H1 (cell line): ENCODE results near the gene MRPL42. TPM values are rescaled to one million over a fixed set of nuclear protein-coding genes. Genes with fewer than 3 reads are reported as not detected.
A peak's percentile ranks its signal among the peaks of the same experiment; 100 is the strongest.

Experiments used
- CTCF ChIA-PET: fragments of 300-600 bp; sonication (Branson Sonifier 250); formaldehyde crosslinking; loops from one replicate; lab custom pipeline; 2021; ENCODE audit not compliant: partially characterized antibody; lab: Charles Lee
- POLR2A ChIA-PET: fragments of 300-600 bp; sonication (Branson Sonifier 250); formaldehyde crosslinking; loops from one replicate; lab custom pipeline; 2021; ENCODE audit warnings: inconsistent platforms; ENCODE audit not compliant: partially characterized antibody; lab: Charles Lee
- DNase-seq, 2 experiments: peaks; one replicate each; pipeline versions ENCODE4 v3.0.0 to v3.0.0-alpha.2; 2010 to 2022; ENCODE audit warnings: low spot score in 2 of 2, low read depth in 1 of 2, mixed read lengths in 1 of 2
- FAIRE-seq: peaks from 2 replicates; lab custom pipeline; 2011; peaks lifted over from hg19 to GRCh38; lab: Jason Lieb, UNC
- H2AFZ ChIP-seq: 2 replicates; pipeline ENCODE4 v1.8.1; 2012; ENCODE audit warnings: low read length, inconsistent platforms
- H2AK5ac ChIP-seq: 2 replicates; pipeline ENCODE4 v1.6.1; 2013; ENCODE audit warnings: low read depth, low read length
- H2BK120ac ChIP-seq: replicated peaks from 2 replicates; pipeline ENCODE3; 2013; ENCODE audit warnings: low read depth, low read length, inconsistent platforms
- H2BK12ac ChIP-seq: 2 replicates; pipeline ENCODE4 v1.6.1; 2013; ENCODE audit warnings: low read depth, low read length
- H2BK15ac ChIP-seq: 2 replicates; pipeline ENCODE4 v1.6.1; 2013; ENCODE audit warnings: low read length
- H2BK20ac ChIP-seq: 2 replicates; pipeline ENCODE4 v1.6.1; 2013; ENCODE audit warnings: low read length
- H2BK5ac ChIP-seq: 2 replicates; pipeline ENCODE4 v1.6.1; 2013; ENCODE audit warnings: low read depth, low read length
- H3K14ac ChIP-seq: 2 replicates; pipeline ENCODE4 v1.6.1; 2013; ENCODE audit warnings: inconsistent platforms; ENCODE audit not compliant: insufficient read length
- H3K18ac ChIP-seq: 2 replicates; pipeline ENCODE4 v1.6.1; 2013; ENCODE audit warnings: low read length; ENCODE audit errors: extremely low read depth
- H3K23ac ChIP-seq: 2 replicates; pipeline ENCODE4 v1.6.1; 2013; ENCODE audit warnings: inconsistent platforms; ENCODE audit not compliant: insufficient read length
- H3K23me2 ChIP-seq: 2 replicates; pipeline ENCODE4 v1.6.1; 2013; ENCODE audit warnings: low read depth, low read length
- H3K27ac ChIP-seq: 2 replicates; pipeline ENCODE4 v1.6.1; 2011; ENCODE audit warnings: low read depth, low read length, inconsistent platforms
- H3K27me3 ChIP-seq, 4 experiments: replicated peaks in 1 of 4; 1 replicate in 1 of 4; 2 replicates in 3 of 4; pipeline versions ENCODE4 v1.6.1 to v1.8.1; 2011 to 2013; ENCODE audit warnings: low read length in 3 of 4, mild to moderate bottlenecking in 3 of 4, inconsistent platforms in 2 of 4, mixed read lengths in 2 of 4, moderate library complexity in 1 of 4; ENCODE audit not compliant: control insufficient read depth in 3 of 4, insufficient read depth in 3 of 4; ENCODE audit errors: extremely low read depth in 1 of 4
- H3K36me3 ChIP-seq, 4 experiments: 2 replicates each; pipeline versions ENCODE4 v1.6.1 to v1.8.1; 2011 to 2013; ENCODE audit warnings: mild to moderate bottlenecking in 4 of 4, low read length in 3 of 4, moderate library complexity in 2 of 4, control low read depth in 1 of 4, inconsistent platforms in 1 of 4; ENCODE audit not compliant: insufficient read depth in 4 of 4, control insufficient read depth in 2 of 4
- H3K4ac ChIP-seq: replicated peaks from 2 replicates; pipeline ENCODE3; 2013; ENCODE audit warnings: low read length, low read depth, mixed read lengths, inconsistent platforms; ENCODE audit not compliant: insufficient read length
- H3K4me1 ChIP-seq, 4 experiments: replicated peaks in 1 of 4; 1 replicate in 1 of 4; 2 replicates in 3 of 4; pipeline versions ENCODE4 v1.6.1 to v1.8.1; 2011 to 2013; ENCODE audit warnings: low read length in 3 of 4, inconsistent platforms in 2 of 4, mixed read lengths in 1 of 4; ENCODE audit not compliant: insufficient read depth in 4 of 4, control insufficient read depth in 3 of 4
- H3K4me2 ChIP-seq, 2 experiments: 2 replicates each; pipeline versions ENCODE4 v1.6.1 to v1.8.1; 2011 to 2013; ENCODE audit warnings: low read depth in 2 of 2, low read length in 2 of 2, control low read depth in 1 of 2, inconsistent platforms in 1 of 2, mild to moderate bottlenecking in 1 of 2; ENCODE audit not compliant: insufficient read depth in 1 of 2
- H3K4me3 ChIP-seq, 4 experiments: fragments of 200-600, 300-600 bp in 1 of 4; sonication (generic), shearing (Covaris generic), sonication (Bioruptor Twin) in 1 of 4; 2 replicates each; pipeline versions ENCODE4 v1.5.1 to v1.8.1; 2011 to 2016; ENCODE audit warnings: low read length in 4 of 4, low read depth in 3 of 4, control low read depth in 2 of 4, inconsistent platforms in 2 of 4, mild to moderate bottlenecking in 2 of 4, mixed read lengths in 1 of 4, moderate library complexity in 1 of 4; ENCODE audit not compliant: insufficient read depth in 2 of 4; ENCODE audit errors: extremely low read depth in 1 of 4
- H3K56ac ChIP-seq: replicated peaks from 2 replicates; pipeline ENCODE3; 2013; ENCODE audit warnings: low read depth, mild to moderate bottlenecking, mixed read lengths, low read length, inconsistent platforms; ENCODE audit not compliant: insufficient read length
- H3K79me1 ChIP-seq: 2 replicates; pipeline ENCODE4 v1.6.1; 2013; ENCODE audit warnings: low read depth, low read length, control low read depth
- H3K79me2 ChIP-seq, 2 experiments: 2 replicates each; pipeline versions ENCODE4 v1.6.1 to v1.8.1; 2012 to 2013; ENCODE audit warnings: low read length in 2 of 2, mild to moderate bottlenecking in 2 of 2, inconsistent platforms in 1 of 2; ENCODE audit not compliant: insufficient read depth in 2 of 2, control insufficient read depth in 1 of 2
- H3K9ac ChIP-seq, 4 experiments: replicated peaks in 1 of 4; 1 replicate in 1 of 4; 2 replicates in 3 of 4; pipeline versions ENCODE4 v1.6.1 to v1.8.1; 2011 to 2013; ENCODE audit warnings: low read depth in 3 of 4, low read length in 3 of 4, control low read depth in 2 of 4, mild to moderate bottlenecking in 2 of 4, moderate library complexity in 2 of 4, inconsistent platforms in 1 of 4; ENCODE audit errors: extremely low read depth in 1 of 4
- H3K9me3 ChIP-seq, 2 experiments: 2 replicates each; pipeline versions ENCODE4 v1.6.1 to v1.8.1; 2012 to 2013; ENCODE audit warnings: mild to moderate bottlenecking in 2 of 2, moderate library complexity in 2 of 2, control low read depth in 1 of 2, inconsistent platforms in 1 of 2, low read depth in 1 of 2, low read length in 1 of 2, mixed read lengths in 1 of 2; ENCODE audit not compliant: insufficient read depth in 2 of 2
- H4K20me1 ChIP-seq, 2 experiments: replicated peaks in 1 of 2; 2 replicates each; pipeline versions ENCODE3 to v1.8.1; 2011 to 2013; ENCODE audit warnings: inconsistent platforms in 2 of 2, low read length in 2 of 2, mild to moderate bottlenecking in 1 of 2; ENCODE audit not compliant: insufficient read depth in 2 of 2, control insufficient read depth in 1 of 2
- H4K5ac ChIP-seq: 2 replicates; pipeline ENCODE4 v1.6.1; 2013; ENCODE audit warnings: low read length, low read depth, mixed read lengths, inconsistent platforms; ENCODE audit not compliant: insufficient read length
- H4K8ac ChIP-seq: 2 replicates; pipeline ENCODE4 v1.8.0; 2013; ENCODE audit warnings: mild to moderate bottlenecking, moderate library complexity, low read length, inconsistent platforms; ENCODE audit not compliant: insufficient read depth; ENCODE audit errors: extremely low read depth
- H4K91ac ChIP-seq: replicated peaks from 2 replicates; pipeline ENCODE3; 2013; ENCODE audit warnings: low read length, mixed read lengths, inconsistent platforms; ENCODE audit not compliant: insufficient read length
- EGR1 ChIP-seq: IDR thresholded peaks from 2 replicates; pipeline ENCODE4 v1.6.1; 2011; ENCODE audit warnings: low read depth, low read length, borderline replicate concordance
- TBP ChIP-seq: IDR thresholded peaks from 2 replicates; pipeline ENCODE4 v1.6.1; 2011; ENCODE audit warnings: low read depth, low read length, improper control_type of control experiment
- WGBS, 2 experiments: shearing (Covaris generic) in 1 of 2; methylation state at CpG; one replicate each; pipeline versions ENCODE4 v1.1.6 to v1.1.7; 2013 to 2015; ENCODE audit warnings: low lambda C conversion rate in 2 of 2, mixed read lengths in 2 of 2, inconsistent platforms in 1 of 2, low coverage in 1 of 2, missing lambda C conversion rate in 1 of 2; ENCODE audit not compliant: insufficient replicate concordance in 2 of 2, insufficient coverage in 1 of 2, insufficient read length in 1 of 2; ENCODE audit errors: extremely low coverage in 1 of 2, missing lambda C conversion rate in 1 of 2; 5-methylcytosine and 5-hydroxymethylcytosine counted together
- polyA plus RNA-seq, 7 experiments: library from polyadenylated mRNA; depleted of rRNA in 3 of 7; stranded (reverse) in 5 of 7; unstranded in 2 of 7; fragments of >200 nt in 5 of 7; fragments of 200-250 nt in 2 of 7; gene quantifications; 1 replicate in 5 of 7; 2 replicates in 1 of 7; 4 replicates in 1 of 7; pipeline versions ENCODE4 v1.2.1 to v1.2.3, GENCODE V29; 2011 to 2013; ENCODE audit warnings: missing spikeins in 2 of 7, mixed read lengths in 2 of 7
- total RNA-seq: library from RNA; stranded (reverse); fragmentation: NEBNext Ultra II Directional; extraction: Animal tissue kit (Norgen Biotek cat#: 25700); gene quantifications from 2 replicates; pipeline ENCODE4 v1.2.1, GENCODE V29; 2021

MRPL42 gene
- total and polyA plus RNA-seq, 2 of the 8 experiments (the other 6 are each of a cell fraction or from before 2014, with no cell fraction given): 110 to 176 TPM

GRCh38 chr12:93442411-93443340 lies 24.6 kb upstream of the MRPL42 start:
- 8% methylated on average over 19 of the region's 19 CpGs; no CpG with 5 or more reads in 1 of the 2 experiments for WGBS, 2 experiments
- H3K4me1 ChIP-seq: peaks cover 0 to 15% (median 4%) of the 10 kb centered on the region in 4 experiments; a peak in 6 of 7 replicates
- no peak overlapping the region for H3K23ac ChIP-seq
- peak overlapping the region; percentile 87 to 96 (median 96) for H3K9ac ChIP-seq
- DNase-seq (no peak), FAIRE-seq (no peak)
- TF ChIP-seq EGR1 (no peak), TBP (peak; percentile 65; the same call in 1 of the 2 replicates)
- no peak overlapping the region for H2BK120ac ChIP-seq
- H2AFZ ChIP-seq: peak overlapping the region; percentile 54
- peak overlapping the region; percentile 24 for H4K5ac ChIP-seq
- H4K91ac ChIP-seq: peak overlapping the region; percentile 36
- peak overlapping the region; percentile 96 for H2BK5ac ChIP-seq
- peak overlapping the region; percentile 95 for H4K8ac ChIP-seq
- H3K27ac ChIP-seq: peak overlapping the region; percentile 95
- H3K56ac ChIP-seq: peak overlapping the region; percentile 60
- peaks cover 18 to 21% of the 10 kb centered on the region in 2 experiments for H4K20me1 ChIP-seq
- peaks cover 11% of the 10 kb centered on the region; the same call in 1 of the 2 replicates for H3K23me2 ChIP-seq
- H2BK12ac ChIP-seq: peak overlapping the region; percentile 95; the same call in 1 of the 2 replicates
- H3K14ac ChIP-seq: no peak overlapping the region
- peaks cover 30 to 49% of the 10 kb centered on the region in 2 experiments for H3K79me2 ChIP-seq
- POLR2A ChIA-PET: interaction anchor here (1.1 to 2.4 kb wide), 12 partner anchors 9 to 174 kb away, joined by 3 to 9 read pairs (median 4); partner anchors contain the start of gene MRPL42
- peak overlapping the region; percentile 87 to 96 (median 92) for H3K4me3 ChIP-seq
- H3K9me3 ChIP-seq: no peaks in the 10 kb centered on the region
- H3K18ac ChIP-seq: peak overlapping the region; percentile 85
- CTCF ChIA-PET: interaction anchor here (0.6 kb wide), 2 partner anchors 639 to 835 kb away, joined by 3 read pairs; no protein-coding TSS in a partner anchor
- H3K36me3 ChIP-seq: no peaks in the 10 kb centered on the region
- H3K4me2 ChIP-seq: peak overlapping the region; percentile 82 to 92
- H3K4ac ChIP-seq: peak overlapping the region; percentile 10
- no peaks in the 10 kb centered on the region for H3K27me3 ChIP-seq
- H3K79me1 ChIP-seq: no peaks in the 10 kb centered on the region
- H2BK20ac ChIP-seq: no peak overlapping the region
- no peak overlapping the region for H2BK15ac ChIP-seq
- H2AK5ac ChIP-seq: peak overlapping the region; percentile 89; the same call in 1 of the 2 replicates
